Ascending aorta (tissue), 2 donors: ENCODE results near the gene XPO4. TPM values are rescaled to one million over a fixed set of nuclear protein-coding genes. Genes with fewer than 3 reads are reported as not detected.
"Not testable (repeated sequence)": the region's sequence is repeated elsewhere in the genome, so short reads cannot be mapped to it uniquely, and the experiment has no call there.

Source experiments
- DNase-seq, 2 donors: peaks; one replicate each; pipeline ENCODE4 v3.0.0-alpha.2; 2019; ENCODE audit warnings: low spot score in 2 of 2
- H3K27ac ChIP-seq, 2 donors: fragments of 200-600 bp; sonication (generic); one replicate each; pipeline ENCODE4 v1.5.1; 2016 to 2017; ENCODE audit warnings: mild to moderate bottlenecking in 1 of 2
- H3K27me3 ChIP-seq: fragments of 200-600 bp; sonication (generic); one replicate; pipeline ENCODE4 v1.5.1; 2017
- H3K36me3 ChIP-seq, 2 donors: fragments of 200-600 bp; sonication (generic); one replicate each; pipeline ENCODE4 v1.5.1; 2016
- H3K4me1 ChIP-seq, 2 donors: fragments of 200-600 bp; sonication (generic); one replicate each; pipeline ENCODE4 v1.5.1; 2016 to 2017; ENCODE audit warnings: mild to moderate bottlenecking in 1 of 2
- H3K4me3 ChIP-seq, 2 donors: fragments of 200-600 bp; sonication (generic); one replicate each; pipeline ENCODE4 v1.5.1; 2016 to 2017; ENCODE audit warnings: mild to moderate bottlenecking in 1 of 2
- H3K9me3 ChIP-seq, 2 donors: fragments of 200-600 bp; sonication (generic); one replicate each; pipeline ENCODE4 v1.5.1; 2016
- CTCF ChIP-seq, 3 experiments: fragments of 200-600 bp in 2 of 3; fragments of 450-650 bp in 1 of 3; sonication (generic) in 2 of 3; IDR thresholded peaks; one replicate each; pipeline ENCODE4 v1.5.1; 2016 to 2019; ENCODE audit warnings: antibody characterized with exemption in 3 of 3, mild to moderate bottlenecking in 1 of 3, moderate library complexity in 1 of 3
- intact Hi-C: fragments of 100-400 bp; cut with DNase I; formaldehyde crosslinking; loops from one replicate; pipeline ENCODE4 v1.15.1; 2023
- total RNA-seq: library from RNA; depleted of rRNA; stranded (reverse); fragments of >200 nt; gene quantifications from one replicate; pipeline ENCODE4 v1.1.0, GENCODE V29; 2016

Gene XPO4
- total RNA-seq, 1 donor from 2014 or later: 5.1 TPM

GRCh38 chr13:20877902-20878301 lies 24.6 kb downstream of the XPO4 start:
- TF ChIP-seq CTCF (IDR thresholded peaks at IDR 0.05): no peak
- DNase-seq: no peak
- H3K4me1 ChIP-seq: peaks cover 0 to 11% of the 10 kb centered on the region in 2 donors
- H3K9me3 ChIP-seq: no peaks in the 10 kb centered on the region
- intact Hi-C loops: no loop called here
- H3K27ac ChIP-seq: no peak overlapping the region
- no peak overlapping the region for H3K4me3 ChIP-seq
- peaks cover 0 to 4% of the 10 kb centered on the region in 2 donors for H3K36me3 ChIP-seq
- H3K27me3 ChIP-seq: no peaks in the 10 kb centered on the region

GRCh38 chr13:20876802-20877201 lies 25.7 kb downstream of the XPO4 start:
- intact Hi-C loops, H3K4me3 ChIP-seq: not testable (repeated sequence)
- peaks cover 0 to 14% of the 10 kb centered on the region in 2 donors for H3K4me1 ChIP-seq

GRCh38 chr13:20874439-20874838 lies 28.1 kb downstream of the XPO4 start:
- H3K36me3 ChIP-seq, H3K9me3 ChIP-seq, DNase-seq, H3K27me3 ChIP-seq, H3K4me3 ChIP-seq, H3K27ac ChIP-seq, intact Hi-C loops: not testable (repeated sequence)
- peaks cover 0 to 14% of the 10 kb centered on the region in 2 donors for H3K4me1 ChIP-seq

More at GRCh38 chr13:20876802-20877201, 25.7 kb downstream of the XPO4 start:
- not testable (repeated sequence) for H3K27me3 ChIP-seq, H3K27ac ChIP-seq, H3K9me3 ChIP-seq, H3K36me3 ChIP-seq, DNase-seq

- Histone ChIP-seq H3K27ac (no peak overlapping the region), H3K27me3 (no peaks in the 10 kb centered on the region), H3K4me1 (peaks cover 0 to 14% of the 10 kb centered on the region in 2 donors), H3K36me3 (no peaks in the 10 kb centered on the region), H3K4me3 (no peak overlapping the region), H3K9me3 (no peaks in the 10 kb centered on the region)
- DNase-seq: no peak
- no peak for TF ChIP-seq CTCF (IDR thresholded peaks at IDR 0.05)
- intact Hi-C loops: no loop called here
These were observed 29.2 kb downstream of the XPO4 start for GRCh38 chr13:20873348-20873747.

GRCh38 chr13:20870829-20871228 lies 31.7 kb downstream of the XPO4 start:
- intact Hi-C loops: no loop called here
- Histone ChIP-seq H3K9me3 (no peaks in the 10 kb centered on the region), H3K27me3 (no peaks in the 10 kb centered on the region), H3K36me3 (no peaks in the 10 kb centered on the region), H3K27ac (no peak overlapping the region), H3K4me1 (peaks cover 0 to 7% of the 10 kb centered on the region in 2 donors), H3K4me3 (no peak overlapping the region)
- no peak for DNase-seq
- TF ChIP-seq CTCF (IDR thresholded peaks at IDR 0.05): no peak

- Histone ChIP-seq H3K27ac (no peak overlapping the region), H3K27me3 (no peaks in the 10 kb centered on the region), H3K9me3 (no peaks in the 10 kb centered on the region), H3K4me1 (peaks cover 0 to 7% of the 10 kb centered on the region in 2 donors), H3K36me3 (no peaks in the 10 kb centered on the region), H3K4me3 (no peak overlapping the region)
- DNase-seq: no peak
- no peak for TF ChIP-seq CTCF (IDR thresholded peaks at IDR 0.05)
- intact Hi-C loops: no loop called here
These were observed 33.0 kb downstream of the XPO4 start for GRCh38 chr13:20869540-20869939.

GRCh38 chr13:20867408-20867807 lies 35.1 kb downstream of the XPO4 start:
- no peak overlapping the region for H3K4me3 ChIP-seq
- DNase-seq: no peak
- no peaks in the 10 kb centered on the region for H3K27me3 ChIP-seq
- intact Hi-C loops: no loop called here
- H3K27ac ChIP-seq: no peak overlapping the region
- peaks cover 0 to 2% of the 10 kb centered on the region in 2 donors for H3K36me3 ChIP-seq
- no peak for TF ChIP-seq CTCF (IDR thresholded peaks at IDR 0.05)
- H3K4me1 ChIP-seq: no peaks in the 10 kb centered on the region
- H3K9me3 ChIP-seq: no peaks in the 10 kb centered on the region

- H3K27ac ChIP-seq, intact Hi-C loops, H3K9me3 ChIP-seq, H3K4me1 ChIP-seq, DNase-seq, H3K4me3 ChIP-seq, H3K27me3 ChIP-seq: not testable (repeated sequence)
- peaks cover 3 to 25% of the 10 kb centered on the region in 2 donors for H3K36me3 ChIP-seq
These were observed 40.9 kb downstream of the XPO4 start for GRCh38 chr13:20861666-20862065.
